NCI-H446 treated with DMSO at 0.1 percent for 48 hours (cell line): ENCODE data around the gene NHLRC1.

ENCODE experiments used
- DNase-seq: peaks from one replicate; lab custom pipeline; 2025; lab: John Stamatoyannopoulos, UW

The NHLRC1 gene

DNA sequence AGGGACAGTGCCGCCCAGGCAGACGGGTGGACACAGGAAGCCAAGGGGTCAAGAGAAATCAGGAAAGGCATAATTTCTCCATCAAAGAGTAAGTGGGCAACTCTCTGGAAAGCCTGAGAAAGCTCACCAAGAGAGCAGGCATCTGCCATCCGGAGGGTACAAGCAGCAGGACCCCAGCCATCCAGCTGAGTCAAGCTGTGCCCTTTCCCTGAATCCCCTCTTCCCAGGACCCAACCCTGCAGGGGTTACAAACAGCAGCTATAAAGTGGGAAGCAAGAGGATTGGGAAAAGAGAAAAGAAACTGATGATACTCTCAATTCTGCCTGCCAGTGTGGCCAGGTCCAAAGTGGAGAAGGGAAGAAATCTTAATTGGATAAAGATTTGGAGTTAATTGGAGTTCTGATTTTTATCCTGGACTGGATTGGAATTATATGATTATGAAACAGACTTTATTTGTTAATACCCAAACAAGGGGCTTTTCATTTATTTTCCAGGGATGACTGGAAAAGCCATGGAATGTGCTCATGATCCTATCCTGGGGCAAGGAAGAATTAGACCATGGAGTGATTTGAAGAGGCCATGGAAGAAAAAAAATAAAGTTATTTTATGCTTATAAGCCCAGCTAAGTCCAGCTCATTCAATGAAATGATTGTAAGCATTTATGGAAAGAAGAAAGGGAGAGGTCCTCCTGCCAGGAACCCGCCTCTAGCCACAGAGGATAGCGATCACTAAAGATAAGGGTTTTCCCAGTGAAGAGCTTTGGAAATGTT, 34.9 kb downstream of the NHLRC1 start:
- no peak for DNase-seq

DNA sequence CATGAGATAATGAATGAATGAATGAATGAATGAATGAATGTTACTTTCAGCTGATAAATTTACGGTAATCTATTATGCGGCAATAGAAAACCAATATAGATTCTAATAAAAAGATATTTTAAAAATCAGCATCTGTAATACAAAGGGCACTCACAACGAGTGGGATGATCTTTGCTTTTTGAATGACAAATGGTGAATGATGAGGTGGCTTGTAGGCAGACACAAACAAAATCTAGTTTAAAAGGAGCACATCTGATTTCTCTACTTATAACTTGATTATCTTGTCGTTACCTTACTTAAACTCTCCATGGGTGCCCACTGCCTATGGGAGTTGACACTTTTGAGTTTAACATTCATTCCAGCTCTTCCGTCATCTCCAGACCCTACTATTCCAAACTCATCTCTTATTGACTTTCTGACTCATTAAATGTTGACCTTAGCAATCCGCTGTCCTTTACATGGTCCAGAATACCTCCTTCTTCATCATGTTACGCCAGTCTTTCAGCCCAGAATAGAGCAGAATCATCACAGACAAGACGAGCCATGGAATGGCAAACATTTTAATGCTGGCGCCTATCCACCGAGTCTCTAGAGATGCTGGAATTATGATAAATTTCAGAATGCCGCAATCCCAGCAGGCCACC, 41.3 kb downstream of the NHLRC1 start:
- peak; percentile 10 for DNase-seq

DNA sequence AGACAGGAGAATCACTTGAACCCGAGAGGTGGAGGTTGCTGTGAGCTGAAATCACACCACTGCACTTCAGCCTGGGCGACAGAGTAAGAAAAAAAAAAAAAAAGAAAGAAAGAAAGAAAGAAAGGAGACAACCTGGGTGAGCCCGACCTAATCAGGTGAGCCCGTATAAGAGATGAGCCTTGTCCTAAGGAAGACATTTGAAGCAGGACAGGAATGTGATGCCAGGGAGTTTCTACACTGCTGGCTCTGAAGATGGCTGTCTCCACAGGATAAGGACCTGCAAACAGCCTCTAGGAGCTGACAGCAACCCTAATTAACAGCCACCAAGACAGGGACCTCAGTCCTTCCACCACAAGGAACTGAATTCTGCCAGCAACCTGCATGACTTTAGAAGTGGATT, 41.9 kb downstream of the NHLRC1 start:
- no peak for DNase-seq

DNA sequence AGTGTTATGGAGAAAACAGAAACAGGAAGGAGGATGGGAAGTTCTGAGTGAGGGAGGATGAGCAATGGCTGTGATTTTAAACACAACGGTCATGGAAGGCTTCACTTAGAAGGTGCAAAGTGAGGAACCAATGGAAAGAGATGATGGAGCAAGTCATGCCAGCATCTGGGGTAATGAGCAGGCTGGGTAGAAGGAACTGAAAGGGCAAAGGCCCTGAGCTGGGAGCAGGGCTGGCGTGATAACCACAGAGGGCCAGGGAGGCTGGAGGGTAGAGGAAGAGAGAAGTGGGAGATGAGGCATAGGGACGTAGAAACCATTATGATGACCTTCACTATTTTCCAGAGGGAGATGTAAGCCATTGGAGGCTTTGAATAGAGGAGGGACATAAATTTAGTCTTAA, 43.6 kb downstream of the NHLRC1 start:
- DNase-seq = no peak

DNA sequence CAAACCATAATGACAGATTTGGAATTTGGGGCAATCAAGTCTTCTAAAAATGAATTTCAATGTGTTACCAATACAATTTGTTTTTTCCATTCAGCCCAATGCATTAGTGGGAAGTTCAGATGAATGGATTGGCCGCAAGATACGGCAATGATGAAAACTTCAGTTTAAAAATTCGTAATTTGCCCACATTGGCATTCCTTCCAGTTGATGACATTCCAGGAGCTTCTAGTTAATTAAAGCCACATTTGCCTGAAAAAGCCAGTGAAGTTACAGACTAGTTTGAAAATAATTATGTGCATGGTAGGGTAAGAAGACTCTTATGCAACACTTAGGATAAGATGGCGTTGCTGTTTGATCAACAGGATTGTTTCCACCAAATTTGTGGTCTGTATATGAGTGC, 46.2 kb downstream of the NHLRC1 start:
- DNase-seq = no peak

DNA sequence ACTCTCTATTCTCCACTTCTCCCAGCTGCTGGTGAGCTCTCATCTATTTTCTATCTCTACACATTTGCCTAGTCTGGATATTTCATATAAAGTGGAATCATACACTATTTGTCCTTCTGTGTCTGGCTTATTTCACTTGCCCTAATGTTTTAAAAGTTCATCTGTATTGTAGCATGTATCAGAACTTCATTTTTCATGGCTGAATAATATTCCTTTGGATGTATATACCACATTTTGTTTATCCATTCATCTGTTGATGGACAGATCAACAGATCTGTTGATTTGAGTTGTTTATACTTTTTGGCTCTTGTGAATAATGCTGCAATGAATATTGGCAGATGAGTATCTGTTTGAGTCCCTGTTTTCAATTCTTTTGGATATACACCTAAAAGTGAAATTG, 49.6 kb downstream of the NHLRC1 start:
- DNase-seq = no peak

DNA sequence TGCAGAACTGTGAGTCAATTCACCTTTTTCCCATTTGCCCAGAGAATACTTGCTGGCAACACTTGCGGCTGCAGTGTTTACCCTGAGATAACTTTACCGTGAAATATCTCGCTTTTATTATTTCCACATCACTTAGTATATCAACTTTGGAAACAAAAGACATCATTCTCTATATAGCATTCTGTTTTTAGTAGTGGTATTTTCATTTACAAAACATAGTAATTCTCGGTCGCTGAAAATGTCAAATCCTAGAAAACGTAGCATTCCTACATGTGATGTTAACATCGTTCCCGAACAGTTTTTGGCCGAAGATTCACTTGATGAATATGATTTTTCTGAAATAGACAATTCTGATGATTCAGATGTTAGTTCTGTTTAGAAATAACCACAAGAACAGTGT, 52.0 kb downstream of the NHLRC1 start:
- DNase-seq = no peak
